Endothelial cell of umbilical vein (primary cell): ENCODE measurements around the gene LYRM4.

Experiments used
- EZH2 ChIP-seq: IDR thresholded peaks from 2 replicates; pipeline ENCODE4 v1.6.1; 2012; ENCODE audit warnings: borderline replicate concordance, low read depth, mild to moderate bottlenecking, moderate library complexity, low read length, inconsistent platforms; ENCODE audit not compliant: severe bottlenecking
- POLR2A ChIP-seq: IDR thresholded peaks from 2 replicates; pipeline ENCODE4 v1.6.1; 2012; ENCODE audit warnings: low read depth, mild to moderate bottlenecking, control low read depth, low read length

DNA sequence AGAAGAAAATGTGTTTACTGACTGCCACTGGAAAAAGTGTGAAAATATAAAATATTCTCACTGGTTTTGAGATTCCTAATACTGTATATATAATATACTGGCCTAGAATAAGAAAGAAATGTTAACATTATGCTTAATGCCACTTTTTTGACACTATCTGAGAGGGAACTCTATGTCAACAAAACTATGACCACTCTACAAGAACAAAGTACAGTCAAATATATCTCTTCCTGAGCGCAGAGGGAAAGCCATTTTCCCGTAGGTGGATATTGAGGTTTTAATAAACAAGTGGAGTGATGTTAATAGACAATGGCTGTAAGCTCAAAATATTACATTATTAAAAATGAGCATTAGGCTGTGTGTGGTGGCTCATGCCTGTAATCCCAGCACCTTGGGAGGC, 24.9 kb downstream of the LYRM4 start:
- TF ChIP-seq EZH2 (no peak), POLR2A (no peak)
